SH-SY5Y (cell line): Measurements from ENCODE around the gene GRM8.

Experiments used
- GATA2 ChIP-seq: IDR thresholded peaks from 2 replicates; pipeline ENCODE4 v1.6.1; 2011; ENCODE audit warnings: mild to moderate bottlenecking, low read depth, low read length
- GATA3 ChIP-seq: IDR thresholded peaks from 2 replicates; pipeline ENCODE4 v1.6.1; 2011; ENCODE audit warnings: low read depth, mild to moderate bottlenecking, low read length, moderate library complexity

DNA sequence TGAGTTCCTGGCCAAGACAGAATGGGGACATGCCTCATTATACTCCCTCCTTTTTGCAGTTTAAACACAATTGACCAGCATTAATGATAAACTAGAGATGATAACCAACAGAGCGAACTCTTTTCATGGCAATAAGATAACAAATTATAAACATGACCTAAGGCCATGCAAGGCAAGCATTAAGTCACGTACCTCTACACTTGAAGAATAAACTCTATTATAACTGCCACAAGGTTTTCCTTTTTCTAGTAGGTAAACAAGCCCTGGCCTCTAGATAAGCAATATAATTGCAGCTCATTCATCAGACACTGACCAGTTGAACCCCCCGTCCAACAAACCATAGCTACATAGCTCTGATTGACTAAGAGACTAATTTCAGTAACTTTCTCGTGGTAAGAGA is 767.0 kb downstream of the GRM8 start:
- TF ChIP-seq GATA2 (no peak), GATA3 (0 out of 2 replicates have a peak, but pooled peaks have one; percentile 9)
